Stimulated activated naive CD8-positive, alpha-beta T cell treated with anti-CD3 and anti-CD28 coated beads, Interleukin-15, Interleukin-2, amounts not matched to agents 100 ng/mL and 50 ng/mL, for 24 hours (primary cell): ENCODE measurements around the gene AHNAK.
A peak's percentile ranks its signal among the peaks of the same experiment; 100 is the strongest.

Source experiments
- H3K27ac Mint-ChIP-seq: one replicate; pipeline ENCODE4 v1.8.0; 2021; ENCODE audit warnings: mild to moderate bottlenecking, mixed read lengths
- H3K27me3 Mint-ChIP-seq: one replicate; pipeline ENCODE4 v1.8.0; 2021; ENCODE audit warnings: mixed read lengths
- H3K36me3 Mint-ChIP-seq: one replicate; pipeline ENCODE4 v1.8.0; 2021; ENCODE audit warnings: low read depth, mixed read lengths
- H3K4me1 Mint-ChIP-seq: one replicate; pipeline ENCODE4 v1.8.0; 2021; ENCODE audit warnings: low read depth, mixed read lengths
- H3K4me3 Mint-ChIP-seq: one replicate; pipeline ENCODE4 v1.8.0; 2021; ENCODE audit warnings: mild to moderate bottlenecking, mixed read lengths
- H3K9me3 Mint-ChIP-seq: one replicate; pipeline ENCODE4 v1.8.0; 2021; ENCODE audit warnings: mixed read lengths

AHNAK gene

DNA sequence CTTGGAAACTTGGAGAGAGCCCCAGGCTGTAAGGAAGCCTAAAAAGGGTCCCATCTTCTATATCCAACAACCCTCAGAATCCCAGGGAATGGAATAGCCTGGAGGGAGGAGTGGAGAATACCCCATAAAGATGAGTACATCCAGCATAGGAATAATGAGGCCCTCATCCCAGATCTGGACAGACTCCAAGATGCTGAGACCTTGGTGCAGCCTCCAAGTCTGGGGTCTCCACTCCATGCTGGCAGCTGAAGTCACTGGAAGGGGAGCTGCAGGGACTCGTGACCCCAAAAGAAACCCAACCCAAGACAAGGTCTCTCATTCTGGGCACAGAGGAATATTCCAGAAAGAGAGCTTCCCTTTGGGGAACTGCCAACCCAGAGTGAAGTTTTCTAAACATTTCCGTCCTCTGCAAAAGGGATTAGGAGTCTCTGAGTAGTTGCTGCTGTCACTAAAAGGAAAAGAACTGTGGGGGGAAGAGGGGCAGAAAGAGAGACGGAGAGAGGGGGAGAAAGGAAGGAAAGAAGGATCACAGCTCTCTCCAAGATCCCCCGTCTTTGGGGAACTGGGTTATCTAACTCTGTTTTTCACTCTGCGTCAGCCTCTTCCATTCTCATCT is 127.2 kb downstream of the AHNAK start:
- H3K27me3 Mint-ChIP-seq = peaks cover 6% of the 10 kb centered on the region
- no peaks in the 10 kb centered on the region for H3K9me3 Mint-ChIP-seq
- no peak overlapping the region for H3K4me3 Mint-ChIP-seq
- H3K4me1 Mint-ChIP-seq = no peaks in the 10 kb centered on the region
- H3K27ac Mint-ChIP-seq = no peak overlapping the region
- H3K36me3 Mint-ChIP-seq = no peaks in the 10 kb centered on the region

DNA sequence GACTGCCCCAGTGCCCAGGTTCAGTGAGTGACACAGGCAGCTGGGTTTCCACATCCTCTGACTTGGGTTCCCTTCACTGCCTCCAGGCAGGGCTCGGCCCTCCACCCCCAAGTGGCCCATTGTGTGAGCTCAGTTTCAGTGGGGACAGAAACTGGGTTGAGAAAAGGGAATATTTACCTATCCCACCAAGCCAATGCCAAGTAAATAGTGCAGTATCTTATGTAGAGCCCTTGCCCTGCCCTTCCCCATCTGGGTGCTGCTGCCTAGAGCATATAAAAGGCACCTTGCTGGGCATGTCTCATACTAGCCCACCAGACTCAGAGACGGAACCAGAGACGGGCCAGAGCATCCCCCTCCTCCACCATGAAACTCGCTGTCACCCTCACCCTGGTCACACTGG is 127.9 kb downstream of the AHNAK start, which contains the start of gene SCGB1A1:
TSS of gene SCGB1A1 (plus strand) at position 301 of the 400 bp plus-strand sequence. CDS start at position 364, 63 bp downstream.
- no peaks in the 10 kb centered on the region for H3K9me3 Mint-ChIP-seq
- no peaks in the 10 kb centered on the region for H3K4me1 Mint-ChIP-seq
- no peaks in the 10 kb centered on the region for H3K36me3 Mint-ChIP-seq
- no peak within 1 kb of the TSS for H3K4me3 Mint-ChIP-seq
- peaks cover 6% of the 10 kb centered on the region for H3K27me3 Mint-ChIP-seq
- H3K27ac Mint-ChIP-seq = peak within 1 kb of the TSS; percentile 17

DNA sequence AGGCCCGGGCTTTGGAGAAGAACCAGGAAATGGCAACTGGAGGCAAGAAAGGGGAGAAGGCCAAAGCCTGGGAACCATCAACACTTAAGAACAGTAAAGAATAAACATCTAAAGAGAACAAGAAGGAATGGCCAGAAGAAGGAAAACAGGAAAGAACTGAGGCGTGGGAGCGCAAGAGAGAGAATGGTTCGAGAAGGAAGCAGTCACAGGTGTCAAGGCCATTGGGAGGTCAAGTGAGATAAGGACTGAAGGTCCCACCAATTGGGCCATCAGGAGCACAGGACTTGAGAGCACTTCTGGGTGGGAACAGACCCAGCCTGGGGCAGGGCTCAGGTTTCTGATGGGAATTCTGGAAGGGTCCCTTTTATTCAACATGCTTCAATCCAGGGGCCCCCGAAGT is 128.5 kb downstream of the AHNAK start:
- Mint-ChIP-seq H3K4me1 (no peaks in the 10 kb centered on the region), H3K27ac (peak overlapping the region; percentile 17), H3K27me3 (no peaks in the 10 kb centered on the region), H3K4me3 (no peak overlapping the region), H3K9me3 (no peaks in the 10 kb centered on the region), H3K36me3 (no peaks in the 10 kb centered on the region)

DNA sequence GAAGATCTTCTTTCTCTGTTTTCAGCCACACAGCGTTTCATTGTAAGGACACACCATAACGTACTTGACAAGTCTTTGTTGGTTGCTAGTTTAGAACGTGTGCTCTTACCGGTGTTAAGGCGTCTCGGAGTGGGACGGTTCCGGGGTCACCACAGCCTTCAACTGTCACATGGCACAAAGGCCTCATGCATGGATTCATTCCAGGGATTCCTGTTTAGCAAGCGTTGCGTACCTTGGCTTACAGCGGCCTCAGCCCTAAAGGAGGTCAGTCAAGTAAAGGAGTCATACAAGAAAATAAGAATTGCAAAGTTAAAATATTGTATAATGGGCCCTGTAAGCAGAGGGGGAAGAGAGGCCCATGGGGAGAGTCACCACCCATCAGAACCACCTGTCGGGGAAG is 130.0 kb downstream of the AHNAK start:
- Mint-ChIP-seq H3K27me3 (no peaks in the 10 kb centered on the region), H3K4me3 (no peak overlapping the region), H3K27ac (no peak overlapping the region), H3K9me3 (no peaks in the 10 kb centered on the region), H3K4me1 (no peaks in the 10 kb centered on the region), H3K36me3 (no peaks in the 10 kb centered on the region)

DNA sequence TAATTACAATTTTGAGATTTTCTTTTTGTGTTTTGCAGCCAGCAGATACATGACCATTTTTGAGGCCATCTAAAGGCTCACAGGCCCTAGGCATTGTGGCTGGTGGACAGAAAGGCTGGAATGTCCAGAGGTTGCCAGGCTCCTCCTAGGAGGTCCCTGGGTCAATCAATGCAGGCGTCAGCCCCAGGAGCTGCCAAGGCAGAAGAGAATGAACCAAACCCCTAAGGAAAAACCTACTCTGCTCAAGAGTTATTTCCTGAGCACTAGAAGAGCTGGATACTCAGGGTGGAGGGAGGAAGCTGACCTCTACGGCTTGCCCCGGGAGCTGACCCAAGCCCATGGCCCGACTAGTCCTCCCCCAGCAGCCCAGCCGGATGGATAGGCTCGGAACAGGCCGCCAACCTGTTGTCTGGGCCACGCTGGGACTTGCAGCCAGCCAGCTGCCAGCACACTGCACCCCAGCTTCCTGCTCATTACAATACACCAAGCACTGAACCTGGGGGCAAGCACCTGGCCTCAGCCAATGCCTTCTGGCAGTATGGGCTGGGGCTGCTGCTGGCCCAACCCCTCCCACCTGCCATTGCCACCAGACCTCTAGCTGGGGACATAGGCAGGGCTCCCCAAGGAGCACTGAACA is 133.4 kb downstream of the AHNAK start:
- Mint-ChIP-seq H3K4me3 (no peak overlapping the region), H3K27me3 (no peaks in the 10 kb centered on the region), H3K27ac (no peak overlapping the region), H3K36me3 (no peaks in the 10 kb centered on the region), H3K9me3 (no peaks in the 10 kb centered on the region), H3K4me1 (no peaks in the 10 kb centered on the region)

DNA sequence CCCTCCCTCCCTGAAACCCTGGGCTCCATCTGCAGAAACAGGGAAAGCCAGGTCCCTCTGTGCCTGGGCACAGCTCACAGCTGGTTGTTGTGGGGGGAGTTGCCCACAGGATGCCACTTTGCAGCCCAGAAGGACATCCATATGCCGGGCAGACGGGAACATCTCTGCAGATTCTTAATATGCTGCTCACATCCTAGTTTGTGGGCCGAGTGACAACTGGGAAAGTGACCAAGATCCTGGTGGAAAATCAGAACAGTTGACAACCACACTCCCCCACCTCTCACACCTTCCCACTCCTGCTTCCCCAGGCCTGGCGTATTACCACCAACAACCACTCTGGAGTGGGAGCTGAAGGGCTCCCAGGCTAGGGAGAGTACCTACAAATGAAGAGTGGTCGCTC is 135.1 kb downstream of the AHNAK start:
- Mint-ChIP-seq H3K36me3 (no peaks in the 10 kb centered on the region), H3K4me1 (no peaks in the 10 kb centered on the region), H3K4me3 (no peak overlapping the region), H3K27ac (no peak overlapping the region), H3K9me3 (no peaks in the 10 kb centered on the region), H3K27me3 (no peaks in the 10 kb centered on the region)

DNA sequence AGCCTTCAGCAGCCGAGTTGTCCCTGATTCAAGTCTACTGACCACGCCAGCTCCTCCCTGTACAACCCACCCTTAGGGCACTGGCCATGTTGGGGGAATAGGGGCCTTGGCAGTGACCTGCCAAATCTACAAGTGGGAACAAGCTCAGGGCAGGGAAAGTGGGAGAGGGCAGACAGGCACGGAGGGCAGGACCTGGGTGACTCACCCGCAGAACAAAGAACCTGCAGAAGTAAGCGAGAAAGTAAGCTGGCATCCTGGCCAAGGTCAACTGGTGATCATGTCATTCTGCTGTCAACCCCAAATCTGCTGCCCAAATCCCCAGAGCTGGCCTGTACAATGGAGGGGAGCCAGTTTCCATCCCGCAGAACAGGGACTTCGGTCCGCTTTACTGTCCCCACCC is 135.6 kb downstream of the AHNAK start:
- Mint-ChIP-seq H3K27ac (no peak overlapping the region), H3K9me3 (no peaks in the 10 kb centered on the region), H3K27me3 (no peaks in the 10 kb centered on the region), H3K4me3 (no peak overlapping the region), H3K36me3 (no peaks in the 10 kb centered on the region), H3K4me1 (no peaks in the 10 kb centered on the region)

DNA sequence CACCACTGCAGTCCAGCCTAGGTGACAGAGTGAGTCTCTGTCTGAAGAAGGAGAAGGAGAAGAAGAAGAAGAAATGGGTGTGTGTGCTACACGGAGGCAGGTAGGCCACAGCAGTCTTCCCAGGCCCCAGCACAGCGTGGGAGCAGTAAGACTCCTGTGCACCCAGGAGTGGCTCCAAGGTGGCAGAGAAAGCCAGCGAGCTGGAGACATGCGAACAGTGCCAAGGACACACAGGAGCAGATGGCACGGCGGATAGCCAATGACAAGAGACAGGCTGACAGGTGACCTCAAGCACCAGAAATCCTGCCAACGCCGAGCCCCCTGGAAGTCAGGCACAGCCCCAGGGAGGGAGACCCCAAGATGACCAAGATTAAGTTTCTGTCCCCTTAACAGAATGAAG is 136.8 kb downstream of the AHNAK start:
- Mint-ChIP-seq H3K9me3 (no peaks in the 10 kb centered on the region), H3K4me3 (no peak overlapping the region), H3K27ac (no peak overlapping the region), H3K36me3 (no peaks in the 10 kb centered on the region), H3K4me1 (no peaks in the 10 kb centered on the region), H3K27me3 (no peaks in the 10 kb centered on the region)

DNA sequence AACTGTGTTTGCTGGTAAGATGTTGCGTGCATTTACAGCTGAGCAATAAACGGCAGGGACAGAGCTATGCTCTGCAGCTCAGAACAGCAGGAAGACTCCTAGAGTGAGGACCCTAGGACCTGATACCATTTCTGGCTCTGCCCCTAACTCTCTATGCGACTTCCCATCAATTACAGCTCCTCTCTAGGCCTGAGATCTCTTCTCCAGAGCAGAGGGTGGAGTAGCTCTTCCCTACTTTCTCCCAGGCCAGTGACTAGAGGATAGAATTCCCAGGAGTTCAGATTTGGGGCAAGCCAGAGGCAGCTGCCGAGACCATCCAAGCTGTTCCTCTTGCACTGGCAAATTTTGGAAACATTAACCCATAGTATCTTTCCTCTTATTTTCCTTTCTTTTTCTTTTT is 140.6 kb downstream of the AHNAK start:
- Mint-ChIP-seq H3K9me3 (no peaks in the 10 kb centered on the region), H3K4me1 (peaks cover 20% of the 10 kb centered on the region), H3K4me3 (no peak overlapping the region), H3K36me3 (no peaks in the 10 kb centered on the region), H3K27me3 (no peaks in the 10 kb centered on the region), H3K27ac (no peak overlapping the region)

DNA sequence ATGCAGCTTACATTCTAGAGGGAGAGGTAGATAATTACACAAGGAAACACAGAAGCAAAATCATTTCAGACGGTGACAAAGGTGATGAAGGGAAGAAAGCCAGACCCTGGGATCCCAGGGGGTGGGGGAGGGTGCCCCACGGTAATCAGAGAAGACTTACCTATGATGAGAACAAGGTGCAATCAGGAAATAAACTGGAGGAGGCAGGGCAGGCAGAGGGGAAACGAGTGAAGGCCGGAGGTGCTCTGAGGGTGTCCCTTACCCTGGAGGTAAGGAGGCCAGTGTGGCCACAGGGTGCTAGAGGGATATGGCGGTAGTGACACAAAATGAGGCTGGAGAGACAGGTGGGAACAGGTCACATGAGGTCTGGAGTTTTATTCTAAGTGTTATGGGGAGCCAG is 141.7 kb downstream of the AHNAK start:
- Mint-ChIP-seq H3K9me3 (no peaks in the 10 kb centered on the region), H3K27ac (no peak overlapping the region)

DNA sequence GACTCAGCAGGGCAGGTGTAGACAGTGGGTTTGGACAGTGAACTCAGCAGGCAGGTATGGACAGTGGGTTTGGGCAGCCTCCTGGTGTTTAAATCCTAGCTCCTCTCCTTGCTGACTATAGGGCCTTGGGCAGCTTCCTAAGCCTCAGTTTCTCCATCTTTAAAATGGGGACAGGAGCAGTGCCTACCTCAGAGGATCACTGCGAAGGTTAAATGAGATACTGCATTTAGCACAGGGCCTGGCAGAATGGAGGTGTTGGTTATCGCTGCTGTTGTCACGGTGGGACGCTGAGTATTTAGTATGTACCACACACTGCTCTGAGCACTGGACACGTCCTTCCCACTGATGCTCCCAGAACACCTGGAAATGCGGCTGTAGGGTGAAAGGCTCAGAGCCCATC is 142.2 kb downstream of the AHNAK start:
- H3K9me3 Mint-ChIP-seq = no peaks in the 10 kb centered on the region
- H3K27me3 Mint-ChIP-seq = no peaks in the 10 kb centered on the region
- H3K4me1 Mint-ChIP-seq = peaks cover 32% of the 10 kb centered on the region
- no peak overlapping the region for H3K4me3 Mint-ChIP-seq
- no peak overlapping the region for H3K27ac Mint-ChIP-seq
- H3K36me3 Mint-ChIP-seq = no peaks in the 10 kb centered on the region

More for the DNA sequence above, 141.7 kb downstream of the AHNAK start:
- Mint-ChIP-seq H3K36me3 (no peaks in the 10 kb centered on the region), H3K4me3 (no peak overlapping the region), H3K4me1 (peaks cover 30% of the 10 kb centered on the region), H3K27me3 (no peaks in the 10 kb centered on the region)

DNA sequence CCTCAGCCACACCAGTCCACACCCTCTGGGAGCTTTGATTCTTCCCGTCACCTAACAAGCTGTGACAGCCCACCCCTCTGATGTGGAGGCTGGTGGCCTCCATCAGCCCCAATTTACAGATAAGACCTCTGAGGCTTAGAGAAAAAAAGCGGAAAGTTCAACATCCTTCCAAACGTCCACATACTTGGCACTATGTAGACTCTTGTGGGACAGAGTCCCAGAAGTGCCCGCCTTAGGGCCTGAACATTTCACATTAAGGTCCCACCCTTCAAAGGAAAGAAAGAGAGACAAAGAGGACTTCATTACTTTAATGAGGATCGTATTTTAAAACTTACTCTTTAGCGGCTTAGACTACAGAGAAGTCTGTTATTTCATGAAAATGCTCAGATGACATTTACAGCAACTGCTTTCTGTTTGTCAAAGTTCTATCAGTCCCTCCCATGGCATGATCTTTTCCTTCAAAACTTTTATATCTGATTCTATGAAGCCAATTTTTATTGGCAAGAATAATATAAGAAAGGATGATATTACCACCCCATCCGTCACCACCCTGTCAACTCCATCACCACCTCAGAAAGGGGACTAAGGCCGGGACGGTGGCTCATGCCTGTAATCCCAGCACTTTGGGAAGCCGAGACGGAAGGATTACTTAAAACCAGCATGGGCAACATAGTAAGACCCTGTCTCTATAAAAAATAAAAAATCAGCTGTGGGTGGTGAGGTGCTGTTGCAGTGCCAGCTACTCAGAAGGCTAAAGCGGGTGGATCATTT is 143.5 kb downstream of the AHNAK start:
- Mint-ChIP-seq H3K9me3 (no peaks in the 10 kb centered on the region), H3K4me1 (peaks cover 45% of the 10 kb centered on the region), H3K4me3 (peak overlapping the region; percentile 85), H3K36me3 (no peaks in the 10 kb centered on the region), H3K27ac (peak overlapping the region; percentile 96), H3K27me3 (no peaks in the 10 kb centered on the region)

DNA sequence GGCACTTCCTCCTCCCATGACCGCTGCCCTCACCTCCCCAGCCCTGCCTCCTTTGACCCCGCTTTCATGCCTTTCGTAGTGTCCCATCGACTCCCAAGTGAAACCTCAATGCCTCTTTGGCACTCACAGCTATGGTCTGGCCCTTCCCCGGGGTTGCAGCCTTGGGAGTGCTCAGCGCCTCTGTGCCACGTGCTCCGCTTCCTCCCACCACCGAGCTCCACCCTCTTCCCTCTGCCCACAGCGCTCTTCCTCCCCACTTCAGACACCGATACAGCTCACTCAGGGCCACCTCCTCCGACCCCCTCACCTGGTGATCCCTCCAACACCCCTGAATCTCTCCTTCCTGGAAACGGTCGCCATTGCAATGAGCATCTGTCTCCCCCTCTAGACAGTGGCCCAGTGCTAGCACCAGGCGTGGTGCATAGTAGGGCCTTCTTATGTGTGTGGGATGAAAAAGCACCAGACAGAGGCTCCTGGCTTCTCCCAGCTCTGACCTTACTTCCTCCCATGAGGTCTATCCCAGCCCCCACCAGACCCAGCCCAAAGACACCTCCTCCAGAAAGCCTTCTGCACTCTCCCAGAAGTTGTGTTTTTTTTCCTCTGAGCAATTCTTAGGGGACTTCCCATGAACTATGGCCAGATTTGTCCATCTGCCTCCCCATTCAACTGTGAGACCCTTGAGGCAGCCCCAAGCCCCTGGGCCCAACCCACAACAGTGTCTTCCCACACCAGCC is 144.2 kb downstream of the AHNAK start:
- Mint-ChIP-seq H3K4me3 (peak overlapping the region; percentile 85), H3K27ac (peak overlapping the region; percentile 96)

DNA sequence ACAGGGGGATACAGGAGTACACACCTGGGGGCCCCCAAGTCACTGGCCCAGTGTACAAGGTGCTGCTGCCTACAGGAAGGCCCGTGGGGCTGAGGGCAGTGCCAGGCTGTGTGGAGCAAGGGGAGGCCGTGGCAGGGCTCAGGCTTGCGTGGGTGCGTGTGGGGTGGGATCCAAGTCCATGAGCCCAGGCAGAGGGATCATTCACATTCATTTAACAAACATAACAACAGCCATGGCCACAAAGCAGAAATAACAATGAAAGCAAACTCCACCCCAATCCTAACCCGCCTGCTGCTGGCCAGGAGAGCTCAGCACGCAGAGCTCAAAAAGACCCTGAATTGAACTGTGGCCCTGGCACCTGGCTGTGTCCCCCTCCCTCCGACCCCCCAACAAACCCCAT is 144.8 kb downstream of the AHNAK start:
- Mint-ChIP-seq H3K4me3 (peak overlapping the region; percentile 85), H3K27ac (peak overlapping the region; percentile 96), H3K27me3 (no peaks in the 10 kb centered on the region), H3K4me1 (peaks cover 45% of the 10 kb centered on the region), H3K9me3 (no peaks in the 10 kb centered on the region), H3K36me3 (peaks cover 3% of the 10 kb centered on the region)

More for the DNA sequence above, 144.2 kb downstream of the AHNAK start:
- Mint-ChIP-seq H3K27me3 (no peaks in the 10 kb centered on the region), H3K4me1 (peaks cover 45% of the 10 kb centered on the region), H3K9me3 (no peaks in the 10 kb centered on the region), H3K36me3 (peaks cover 3% of the 10 kb centered on the region)

DNA sequence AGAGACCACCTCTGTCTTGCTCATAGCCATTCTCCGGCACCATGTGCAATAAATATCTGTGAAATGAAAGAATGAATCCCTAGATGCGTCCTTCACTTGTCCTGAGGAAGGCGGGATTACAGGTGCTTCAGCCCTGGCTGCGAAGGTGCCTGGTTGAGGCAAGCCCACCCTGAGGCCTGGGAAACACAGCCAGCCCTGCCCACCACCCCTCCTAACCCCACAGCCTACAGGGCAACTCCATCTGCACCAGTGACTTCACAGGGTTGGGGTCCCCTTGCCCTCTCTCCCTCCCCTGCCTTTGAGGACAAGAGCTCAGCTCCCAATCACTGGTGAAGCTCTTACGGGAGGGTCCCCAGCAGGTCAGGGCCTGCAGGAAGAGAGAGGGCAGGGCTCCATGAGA is 145.2 kb downstream of the AHNAK start:
- H3K36me3 Mint-ChIP-seq = peaks cover 3% of the 10 kb centered on the region
- no peaks in the 10 kb centered on the region for H3K9me3 Mint-ChIP-seq
- H3K27ac Mint-ChIP-seq = peak overlapping the region; percentile 96
- H3K4me3 Mint-ChIP-seq = peak overlapping the region; percentile 85
- no peaks in the 10 kb centered on the region for H3K27me3 Mint-ChIP-seq
- peaks cover 45% of the 10 kb centered on the region for H3K4me1 Mint-ChIP-seq
